Left kidney (tissue), 2 donors: ENCODE results near the gene NUCB1. TPM values are rescaled to one million over a fixed set of nuclear protein-coding genes. Genes with fewer than 3 reads are reported as not detected.
"Not testable (repeated sequence)": the region's sequence is repeated elsewhere in the genome, so short reads cannot be mapped to it uniquely, and the experiment has no call there.

ENCODE experiments used
- DNase-seq: peaks from one replicate; pipeline ENCODE4 v3.0.0-alpha.2; 2013
- polyA plus RNA-seq: library from polyadenylated mRNA; unstranded; fragments of 120-200 nt; gene quantifications from one replicate; pipeline ENCODE4 v1.2.1, GENCODE V29; 2013; ENCODE audit not compliant: insufficient read length

Gene NUCB1
- polyA plus RNA-seq, 1 donor, result 238 TPM

- not testable (repeated sequence) for DNase-seq
These were observed 3.7 kb downstream of the NUCB1 start for GRCh38 chr19:48903788-48904187.

- DNase-seq, result no peak
These were observed 5.6 kb downstream of the NUCB1 start for GRCh38 chr19:48905664-48906063.

- no peak for DNase-seq
These were observed 6.2 kb downstream of the NUCB1 start for GRCh38 chr19:48906324-48906723.

GRCh38 chr19:48907671-48908070 lies 7.6 kb downstream of the NUCB1 start:
- DNase-seq, result no peak

GRCh38 chr19:48909424-48910077 lies 9.4 kb downstream of the NUCB1 start:
- not testable (repeated sequence) for DNase-seq

- DNase-seq, result no peak
These were observed 10.7 kb downstream of the NUCB1 start for GRCh38 chr19:48910803-48911202.

GRCh38 chr19:48913114-48913889 lies 13.2 kb downstream of the NUCB1 start:
- DNase-seq, result no peak

- no peak for DNase-seq
These were observed 14.1 kb downstream of the NUCB1 start for GRCh38 chr19:48914181-48914580.

GRCh38 chr19:48915757-48916156 lies 15.6 kb downstream of the NUCB1 start:
- no peak for DNase-seq

- DNase-seq, result no peak
These were observed 18.0 kb downstream of the NUCB1 start for GRCh38 chr19:48918071-48918470.

- no peak for DNase-seq
These were observed 18.7 kb downstream of the NUCB1 start for GRCh38 chr19:48918801-48919247.

- DNase-seq, result not testable (repeated sequence)
These were observed 19.2 kb downstream of the NUCB1 start for GRCh38 chr19:48919271-48919670.

- no peak for DNase-seq
These were observed 20.8 kb downstream of the NUCB1 start for GRCh38 chr19:48920949-48921348.

GRCh38 chr19:48921721-48922500 lies 21.8 kb downstream of the NUCB1 start:
- no peak for DNase-seq

GRCh38 chr19:48922548-48923490 lies 22.7 kb downstream of the NUCB1 start:
- DNase-seq, result no peak

GRCh38 chr19:48925240-48925843 lies 25.2 kb downstream of the NUCB1 start:
- DNase-seq, result no peak

GRCh38 chr19:48925890-48926289 lies 25.8 kb downstream of the NUCB1 start:
- DNase-seq, result not testable (repeated sequence)

GRCh38 chr19:48926909-48927308 lies 26.8 kb downstream of the NUCB1 start:
- no peak for DNase-seq

- not testable (repeated sequence) for DNase-seq
These were observed 27.6 kb downstream of the NUCB1 start for GRCh38 chr19:48927692-48928091.

GRCh38 chr19:48928164-48929025 lies 28.3 kb downstream of the NUCB1 start:
- DNase-seq, result no peak
